ENCODE results near the gene SDK2.

GRCh38 chr17:73681946-73682345 lies 37.7 kb upstream of the SDK2 start:
- TF ChIP-seq POLR2A (IDR thresholded peaks at IDR 0.05) (no peak), EP300 (IDR thresholded peaks at IDR 0.05) (no peak), POLR2AphosphoS5 (IDR thresholded peaks at IDR 0.05) (no peak), CTCF (IDR thresholded peaks at IDR 0.05) (no peak)
